ENCODE results near the gene SARS1.
"Not testable (repeated sequence)": the region's sequence is repeated elsewhere in the genome, so short reads cannot be mapped to it uniquely, and the experiment has no call there.

GRCh38 chr1:109180715-109181084 is 33.0 kb upstream of the SARS1 start:
- TF ChIP-seq CTCF (IDR thresholded peaks at IDR 0.05); EZH2 (IDR thresholded peaks at IDR 0.05; ENCODE audit: borderline replicate concordance, insufficient read depth, low read depth, low read length, poor library complexity, severe bottlenecking): not testable (repeated sequence)

All from B cell (primary cell).